VCaP (cell line): Measurements from ENCODE around the gene IL22RA1.

Experiments used
- H3K27ac ChIP-seq: fragments of 450-650 bp; 2 replicates; pipeline ENCODE4 v1.5.1; 2017
- CTCF ChIP-seq: fragments of 450-650 bp; conservative IDR thresholded peaks from 2 replicates; pipeline ENCODE4 v1.5.1; 2017; ENCODE audit warnings: mild to moderate bottlenecking, moderate library complexity

IL22RA1 gene

GRCh38 chr1:24100945-24101737, 41.8 kb downstream of the IL22RA1 start:
- H3K27ac ChIP-seq: no peak overlapping the region
- no peak for TF ChIP-seq CTCF

- no peak for TF ChIP-seq CTCF
- H3K27ac ChIP-seq: no peak overlapping the region
These were observed 43.8 kb downstream of the IL22RA1 start for GRCh38 chr1:24098943-24099638.

DNA sequence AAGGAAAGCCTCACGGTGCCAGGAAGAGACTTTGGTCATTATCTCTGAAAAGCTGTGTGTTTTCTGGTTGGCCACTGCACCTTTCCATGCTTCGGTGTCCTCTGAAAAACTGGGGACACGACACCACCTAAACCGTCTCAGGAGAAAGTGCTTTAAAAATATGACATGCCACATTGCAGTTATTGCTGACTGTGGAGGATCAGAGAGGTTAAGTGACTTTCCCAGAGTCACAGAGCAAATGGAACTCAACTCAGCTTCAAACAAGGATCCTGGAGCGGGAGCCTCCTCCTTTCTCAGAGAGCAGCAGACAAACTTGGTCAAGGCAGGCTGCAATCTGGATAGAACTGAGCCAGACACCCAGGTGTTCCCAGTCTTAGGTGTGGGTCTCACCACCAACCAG, 44.8 kb downstream of the IL22RA1 start:
- H3K27ac ChIP-seq: no peak overlapping the region
- no peak for TF ChIP-seq CTCF

DNA sequence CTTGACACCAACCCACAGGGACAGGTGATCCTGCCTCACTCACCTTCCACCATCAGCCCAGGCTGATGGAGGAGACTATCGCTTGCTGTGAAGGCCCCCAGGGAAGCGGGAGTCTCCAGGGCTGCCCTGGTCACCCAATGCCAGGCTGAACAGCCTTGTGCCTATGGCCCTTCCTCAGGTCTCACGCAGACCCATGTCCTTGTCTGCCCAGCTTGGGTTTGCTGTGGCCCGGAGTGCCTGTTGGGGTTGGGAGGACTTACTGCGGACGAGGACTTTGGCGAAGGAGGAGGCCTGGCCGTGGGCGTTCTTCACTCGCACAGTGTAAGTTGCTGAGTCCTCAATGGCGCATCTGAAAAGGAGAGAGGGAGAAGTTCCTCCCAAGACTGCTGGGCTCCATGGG, 45.3 kb downstream of the IL22RA1 start:
- no peak for TF ChIP-seq CTCF

DNA sequence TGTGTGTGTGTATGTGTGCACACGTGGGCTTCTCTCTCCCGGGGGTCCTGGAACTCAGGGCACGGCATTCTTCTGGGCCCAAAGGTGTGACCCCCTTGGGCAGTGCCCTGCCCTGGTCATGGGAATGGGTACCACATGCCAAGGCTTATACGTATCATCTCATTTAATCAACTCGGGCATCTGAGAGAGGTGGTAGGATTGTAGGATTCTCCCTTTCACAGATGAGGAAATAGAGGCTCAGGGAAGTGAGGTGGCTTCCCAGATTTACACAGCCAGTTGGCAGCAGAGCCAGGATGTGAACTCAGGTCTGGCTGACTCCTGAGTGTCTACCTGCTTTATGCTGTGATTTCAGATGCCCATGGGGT, 46.2 kb downstream of the IL22RA1 start:
- TF ChIP-seq CTCF: no peak

More for the DNA sequence above, 45.3 kb downstream of the IL22RA1 start:
- no peak overlapping the region for H3K27ac ChIP-seq

DNA sequence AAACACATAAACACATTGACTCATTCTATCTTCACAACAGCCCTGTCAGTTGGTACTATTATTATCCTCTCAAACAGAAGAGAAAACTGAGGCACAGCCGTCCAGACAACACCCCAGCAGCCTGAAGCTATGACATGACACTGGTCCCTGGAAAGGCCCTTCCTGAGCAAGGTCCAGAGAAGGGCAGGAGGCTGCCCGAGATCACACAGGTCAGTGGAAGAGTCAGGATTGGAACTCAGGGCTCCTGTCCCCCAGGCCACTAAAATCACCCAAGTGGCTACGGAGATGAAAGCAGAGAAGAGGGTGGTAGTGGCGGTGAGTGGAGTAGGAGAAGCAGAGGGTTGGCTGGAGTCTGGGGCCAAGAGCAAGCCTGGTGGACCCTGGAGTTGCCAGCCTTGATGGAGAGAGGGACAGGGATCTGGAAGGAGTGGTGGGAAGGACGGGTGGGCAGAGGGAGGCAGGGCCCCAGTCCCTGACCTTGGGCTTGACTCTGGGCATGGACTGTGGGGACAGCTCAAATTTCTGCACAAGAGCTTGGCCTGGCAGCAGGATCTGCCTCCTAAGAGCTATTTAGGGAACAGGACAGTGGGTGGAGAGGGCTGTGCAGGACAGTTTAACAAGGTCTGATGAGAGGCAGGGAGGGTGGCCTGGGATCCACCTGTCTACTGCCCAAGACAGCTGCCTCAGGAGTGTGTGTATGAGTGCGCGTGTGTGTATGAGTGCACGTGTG, 46.8 kb downstream of the IL22RA1 start:
- TF ChIP-seq CTCF: no peak

More for the DNA sequence above, 46.2 kb downstream of the IL22RA1 start:
- H3K27ac ChIP-seq: no peak overlapping the region

DNA sequence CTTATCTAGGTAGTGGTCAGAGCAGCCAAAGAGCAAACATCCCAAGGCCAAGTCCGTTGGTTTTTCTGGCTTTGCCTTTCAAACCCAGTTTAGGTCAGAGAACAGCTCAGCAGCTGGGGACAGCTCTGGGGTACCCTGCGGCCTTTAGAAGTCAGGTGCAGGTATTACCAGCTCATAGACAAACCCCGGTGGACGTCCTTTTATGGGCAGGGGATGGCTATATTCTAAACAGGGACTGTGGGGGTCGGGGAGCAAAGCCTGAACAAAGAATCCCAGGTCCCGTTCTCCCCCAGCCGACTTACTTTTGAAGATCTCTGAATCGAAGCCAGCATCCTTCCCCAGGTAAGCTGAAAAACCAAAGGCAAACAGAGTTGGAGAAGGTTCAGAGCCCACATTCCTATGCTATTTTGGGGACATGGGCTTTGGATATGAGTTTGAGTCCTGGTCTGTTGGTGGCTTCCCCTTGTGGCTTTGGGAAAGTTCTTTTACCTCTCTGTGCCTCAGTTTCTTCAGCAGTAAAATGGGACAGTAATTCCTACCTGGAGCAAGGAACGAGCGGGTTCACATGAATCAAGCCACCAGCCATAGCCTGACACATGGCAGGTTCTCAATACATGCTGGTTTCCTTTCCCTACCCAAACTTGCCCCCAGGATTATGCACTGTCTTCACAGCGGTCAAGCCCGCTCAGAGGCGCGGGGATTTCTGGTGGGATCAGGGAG, 47.6 kb downstream of the IL22RA1 start:
- no peak overlapping the region for H3K27ac ChIP-seq
- no peak for TF ChIP-seq CTCF

More for the DNA sequence above, 46.8 kb downstream of the IL22RA1 start:
- H3K27ac ChIP-seq: no peak overlapping the region
